GM18505 (cell line): ENCODE results near the gene ZNF583.

Experiments
- ATAC-seq: cut with Tn5 transposase; IDR thresholded peaks from one replicate; pipeline ENCODE4 v1.9.1; 2021; ENCODE audit not compliant: unreplicated experiment
- POLR2A ChIP-seq: IDR thresholded peaks from 4 replicates; pipeline ENCODE4 v1.6.1; 2011; ENCODE audit warnings: borderline replicate concordance; ENCODE audit not compliant: insufficient read depth, insufficient read length; ENCODE audit errors: extremely low read depth

ZNF583 gene

DNA sequence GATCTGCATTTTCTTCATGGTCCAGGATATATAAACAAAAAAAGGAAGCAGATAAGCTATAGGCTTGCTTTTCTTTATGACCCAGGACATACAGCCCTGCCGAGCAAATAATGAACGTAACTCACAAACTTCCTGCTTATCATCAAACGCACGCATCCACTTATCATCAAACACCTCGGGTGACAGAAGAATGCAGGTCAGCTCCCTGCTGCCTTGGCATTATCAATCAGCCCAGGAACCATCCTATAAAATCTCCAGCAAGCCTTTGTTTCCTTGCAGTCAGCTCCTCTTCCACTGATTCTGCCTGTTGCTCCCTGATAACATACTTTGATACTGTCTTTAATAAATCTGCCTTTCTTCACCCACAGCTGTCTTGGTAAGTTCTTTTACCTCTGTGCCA is 5.3 kb upstream of the ZNF583 start:
- ATAC-seq: no peak
- no peak for TF ChIP-seq POLR2A

- TF ChIP-seq POLR2A: no peak
- ATAC-seq: no peak
Observed at GRCh38 chr19:56400485-56400884, 3.6 kb upstream of the ZNF583 start.

- no peak for ATAC-seq
- no peak for TF ChIP-seq POLR2A
Observed at GRCh38 chr19:56403261-56403660, 871 bp upstream of the ZNF583 start.

- TF ChIP-seq POLR2A: no peak
- peak; percentile 15 for ATAC-seq
Observed at GRCh38 chr19:56404705-56405056, 549 bp downstream of the ZNF583 start.

- ATAC-seq: no peak
- no peak for TF ChIP-seq POLR2A
Observed at GRCh38 chr19:56405062-56405461, 930 bp downstream of the ZNF583 start.

- no peak for ATAC-seq
- no peak for TF ChIP-seq POLR2A
Observed at GRCh38 chr19:56423276-56423984, 19.3 kb downstream of the ZNF583 start.

GRCh38 chr19:56423985-56424353 is 19.8 kb downstream of the ZNF583 start:
- ATAC-seq: no peak

DNA sequence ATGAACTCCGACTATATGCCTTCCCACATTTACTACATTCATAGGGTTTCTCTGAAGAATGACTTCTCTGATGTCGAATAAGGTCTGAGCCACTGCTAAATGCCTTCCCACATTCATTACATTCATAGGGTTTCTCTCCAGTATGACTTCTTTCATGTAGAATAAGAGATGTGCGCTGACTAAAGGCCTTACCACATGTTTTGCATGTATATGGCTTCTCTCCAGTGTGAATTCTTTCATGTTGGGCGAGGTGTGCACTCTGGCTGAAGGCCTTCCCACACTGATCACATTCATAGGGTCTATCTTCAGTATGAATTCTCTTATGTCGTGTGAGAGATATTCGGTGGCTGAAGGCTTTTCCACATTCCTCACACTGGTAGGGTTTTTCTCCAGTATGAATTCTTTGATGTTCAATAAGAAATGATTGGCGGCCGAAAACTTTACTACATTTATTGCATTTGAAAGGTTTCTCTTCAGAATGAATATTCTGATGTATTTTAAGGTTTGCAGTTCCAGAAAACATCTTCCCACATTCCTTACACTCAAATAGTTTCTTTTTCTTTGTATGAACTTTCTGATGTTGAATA is 37.2 kb downstream of the ZNF583 start:
- TF ChIP-seq POLR2A: no peak
- no peak for ATAC-seq

More at GRCh38 chr19:56423985-56424353, 19.8 kb downstream of the ZNF583 start:
- TF ChIP-seq POLR2A: no peak

- TF ChIP-seq POLR2A: no peak
- ATAC-seq: no peak
Observed at GRCh38 chr19:56474308-56474707, 70.2 kb downstream of the ZNF583 start.

DNA sequence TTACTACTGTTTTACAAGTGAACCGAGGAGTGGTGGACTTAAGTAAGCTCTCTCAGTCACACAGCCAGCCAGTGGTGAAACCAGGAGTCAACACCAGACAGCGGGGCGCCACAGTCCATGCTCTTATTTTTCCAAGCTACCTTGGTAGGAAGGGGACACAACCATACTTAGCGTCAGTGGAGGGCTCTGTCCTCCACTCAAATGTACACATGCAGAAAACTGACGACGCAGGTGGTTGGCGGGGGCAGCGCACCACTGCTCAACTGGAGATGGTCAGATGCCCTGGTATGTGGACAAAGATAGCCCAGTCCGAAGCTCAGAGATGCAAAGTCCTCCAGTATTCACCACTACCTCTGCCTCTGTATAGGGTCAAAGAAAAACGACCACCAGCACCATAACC is 72.0 kb downstream of the ZNF583 start:
- ATAC-seq: no peak
- TF ChIP-seq POLR2A: no peak
